GM12873 (cell line): ENCODE results near the gene SCFD2.
A peak's percentile ranks its signal among the peaks of the same experiment; 100 is the strongest.

ENCODE experiments used
- TF ChIP-seq, protein P1 (sequence below): IDR thresholded peaks from 2 replicates; pipeline ENCODE4 v1.5.1; 2012; ENCODE audit warnings: low read depth, mild to moderate bottlenecking, moderate library complexity, low read length, control low read depth; ENCODE audit not compliant: insufficient read depth; ENCODE audit errors: missing control alignments

Gene SCFD2

DNA sequence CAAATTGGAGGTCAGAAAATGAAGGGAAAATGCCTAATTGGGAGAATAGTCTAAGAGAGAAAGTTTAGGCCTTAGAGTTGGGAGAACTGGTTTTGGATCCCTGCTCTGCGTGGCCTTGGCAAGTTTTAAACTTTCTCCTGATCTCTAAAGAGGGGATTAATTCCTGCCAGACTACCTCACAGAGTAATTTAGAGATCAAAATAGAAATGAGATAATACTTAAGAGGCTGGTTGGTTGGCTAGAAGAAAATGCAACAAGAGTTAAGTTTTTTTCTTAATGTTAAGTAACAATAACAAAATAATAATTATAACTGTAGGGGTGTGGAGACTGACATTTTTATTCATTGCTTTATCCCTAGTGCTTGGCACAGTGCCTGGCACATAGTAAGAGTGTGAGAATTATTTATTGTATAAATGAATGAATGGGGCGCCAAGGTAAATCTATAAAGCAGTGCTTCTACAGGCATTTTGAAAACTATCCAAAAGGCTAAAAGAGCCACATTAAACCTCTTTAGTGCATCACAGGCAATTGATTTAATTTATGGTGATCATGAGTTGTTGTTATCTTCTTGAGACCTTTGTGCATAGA, 343.3 kb downstream of the SCFD2 start:
- TF ChIP-seq, protein P1, sequence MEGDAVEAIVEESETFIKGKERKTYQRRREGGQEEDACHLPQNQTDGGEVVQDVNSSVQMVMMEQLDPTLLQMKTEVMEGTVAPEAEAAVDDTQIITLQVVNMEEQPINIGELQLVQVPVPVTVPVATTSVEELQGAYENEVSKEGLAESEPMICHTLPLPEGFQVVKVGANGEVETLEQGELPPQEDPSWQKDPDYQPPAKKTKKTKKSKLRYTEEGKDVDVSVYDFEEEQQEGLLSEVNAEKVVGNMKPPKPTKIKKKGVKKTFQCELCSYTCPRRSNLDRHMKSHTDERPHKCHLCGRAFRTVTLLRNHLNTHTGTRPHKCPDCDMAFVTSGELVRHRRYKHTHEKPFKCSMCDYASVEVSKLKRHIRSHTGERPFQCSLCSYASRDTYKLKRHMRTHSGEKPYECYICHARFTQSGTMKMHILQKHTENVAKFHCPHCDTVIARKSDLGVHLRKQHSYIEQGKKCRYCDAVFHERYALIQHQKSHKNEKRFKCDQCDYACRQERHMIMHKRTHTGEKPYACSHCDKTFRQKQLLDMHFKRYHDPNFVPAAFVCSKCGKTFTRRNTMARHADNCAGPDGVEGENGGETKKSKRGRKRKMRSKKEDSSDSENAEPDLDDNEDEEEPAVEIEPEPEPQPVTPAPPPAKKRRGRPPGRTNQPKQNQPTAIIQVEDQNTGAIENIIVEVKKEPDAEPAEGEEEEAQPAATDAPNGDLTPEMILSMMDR, result no peak

DNA sequence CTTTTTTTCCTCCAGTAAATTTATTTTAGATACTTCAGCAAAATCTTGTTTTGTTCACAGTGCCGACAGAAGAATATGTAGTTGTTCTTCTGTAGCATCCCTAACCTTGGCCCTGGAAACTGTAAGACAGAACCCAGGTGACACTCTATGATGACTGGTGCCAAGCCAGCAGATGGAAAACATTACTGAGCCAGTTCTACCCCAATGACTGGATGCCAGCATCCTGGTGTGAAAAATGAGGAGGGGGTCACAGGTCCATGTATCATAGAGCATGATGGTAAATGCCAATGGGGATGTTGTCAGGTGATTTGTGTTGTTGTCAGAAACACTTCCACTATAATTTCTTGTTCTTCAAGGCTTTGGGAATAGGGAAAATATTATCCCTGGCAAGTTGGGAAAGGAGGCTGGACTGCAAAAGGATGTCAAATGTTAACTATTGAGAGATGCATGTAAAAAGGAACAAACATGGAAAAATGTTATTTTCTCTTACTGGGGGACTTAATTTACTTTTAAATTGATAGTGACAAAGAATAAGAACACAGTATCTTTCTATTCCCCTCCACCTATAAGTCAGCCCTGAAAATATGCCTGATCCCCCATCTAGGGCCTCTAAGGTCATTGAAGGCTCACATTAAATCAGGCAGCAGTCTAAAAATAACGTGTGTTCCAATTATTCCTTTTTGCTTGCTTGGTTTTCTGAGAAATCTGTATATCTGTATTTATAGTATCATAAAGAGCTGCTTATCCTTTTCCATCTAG, 343.9 kb downstream of the SCFD2 start:
- TF ChIP-seq, protein P1, result no peak

DNA sequence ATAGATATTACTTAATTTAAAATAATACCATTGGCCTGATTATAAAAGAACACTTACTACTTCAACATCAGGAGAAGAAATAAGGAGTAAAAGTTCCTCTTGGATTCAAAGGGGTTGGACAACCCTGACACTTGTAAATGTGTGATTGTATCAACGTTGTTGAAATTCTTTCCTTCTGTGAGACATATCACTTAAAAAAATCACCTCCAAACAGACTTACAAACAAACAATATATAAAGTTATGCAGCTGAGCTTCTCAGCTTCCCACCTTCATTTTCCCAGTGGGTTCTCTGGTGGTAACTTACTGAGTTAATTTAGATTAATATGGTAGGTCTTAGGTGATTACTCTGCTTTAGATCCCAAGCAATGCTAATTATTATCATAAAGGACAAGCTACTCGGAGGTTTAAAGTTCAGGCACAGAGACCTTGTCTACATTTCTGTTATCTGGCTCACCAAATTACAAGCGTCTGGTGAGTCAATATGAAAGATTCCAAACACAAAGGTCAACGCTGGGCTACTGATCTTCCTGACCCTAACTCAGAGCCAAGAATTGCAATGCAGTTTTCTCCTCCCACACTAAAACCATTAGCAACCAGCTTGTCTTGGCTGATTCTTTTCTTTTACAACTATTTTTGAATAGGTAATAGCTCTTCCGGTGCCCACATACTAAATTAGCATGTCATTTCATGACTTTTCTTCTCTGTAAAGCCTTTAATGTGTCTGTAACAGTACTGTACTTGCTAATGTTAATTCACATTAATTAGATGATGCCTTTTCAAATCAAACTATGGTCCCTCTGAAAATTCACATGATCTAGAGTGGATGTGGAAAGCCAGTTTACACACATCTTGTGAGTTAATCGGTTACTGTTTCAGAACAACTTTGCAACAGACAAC, 346.1 kb downstream of the SCFD2 start:
- TF ChIP-seq, protein P1, result no peak

DNA sequence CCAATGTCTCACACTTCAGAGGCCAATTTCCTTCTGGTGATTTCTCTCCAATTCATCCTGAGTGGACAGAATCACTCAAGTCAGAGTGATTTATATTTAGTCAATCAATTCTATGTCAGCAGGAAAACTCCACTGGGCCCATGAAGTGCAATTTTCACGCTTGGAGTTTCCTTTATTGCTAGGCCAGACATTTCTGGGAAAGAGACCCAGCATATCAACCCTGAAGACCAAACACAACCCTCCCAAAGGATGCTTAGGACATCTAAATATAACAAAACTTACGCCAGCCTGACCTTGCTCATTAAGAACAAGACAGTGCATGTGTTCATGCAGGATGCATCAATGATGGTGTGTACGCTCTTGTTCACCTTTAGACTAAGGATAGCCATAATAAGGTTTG, 347.4 kb downstream of the SCFD2 start:
- TF ChIP-seq, protein P1, result no peak

DNA sequence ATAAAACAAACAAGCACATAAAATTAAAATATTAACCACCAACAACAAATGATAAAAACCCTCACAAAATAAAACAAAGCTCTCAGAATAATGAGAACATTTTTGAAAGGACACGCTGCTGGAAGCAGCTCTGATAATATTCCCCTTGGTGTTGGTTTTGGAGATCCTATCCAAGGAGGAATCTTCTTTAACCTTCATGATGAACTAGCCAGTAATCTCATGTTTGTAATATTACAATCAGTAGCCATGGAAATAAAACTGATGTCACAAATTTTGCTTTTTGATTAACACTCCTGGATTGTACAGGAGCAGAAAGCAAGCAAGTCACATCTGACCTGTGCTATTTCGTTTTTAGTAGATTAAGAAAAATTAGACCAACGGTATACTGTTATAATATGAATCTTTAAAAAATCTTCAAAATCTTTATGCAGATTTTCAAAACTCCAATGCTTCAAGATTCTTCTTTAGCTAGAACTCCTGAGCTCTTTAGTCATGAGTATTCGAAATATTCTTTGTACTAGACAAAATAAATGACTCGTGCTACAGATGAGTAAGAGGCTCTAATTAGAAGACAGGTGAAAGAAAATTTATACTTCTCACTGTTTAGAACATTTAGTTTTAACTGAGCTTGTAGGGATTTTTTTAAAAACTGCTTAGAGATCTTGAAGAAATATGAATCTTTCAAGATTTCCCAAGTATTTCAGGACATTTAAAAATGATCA, 349.6 kb downstream of the SCFD2 start:
- TF ChIP-seq, protein P1, result no peak

DNA sequence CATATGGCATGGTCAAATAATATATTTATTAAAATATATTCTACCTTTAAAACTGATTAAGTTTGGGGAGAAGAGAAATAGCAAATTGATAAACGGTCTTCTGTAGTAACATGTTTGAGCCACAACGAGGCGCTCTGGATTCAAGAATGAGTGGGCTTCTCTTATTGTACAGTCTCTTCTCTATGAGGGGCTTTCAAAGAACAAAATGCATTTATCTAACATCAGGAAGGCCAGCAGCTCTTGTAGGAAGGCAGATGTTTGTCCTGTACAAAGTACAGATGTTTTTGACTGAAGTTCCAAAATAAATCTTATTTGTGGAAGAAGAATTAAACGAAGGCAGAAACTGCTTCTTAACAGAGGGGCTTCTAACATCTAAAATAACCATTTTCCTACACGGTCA, 350.2 kb downstream of the SCFD2 start:
- TF ChIP-seq, protein P1, result peak; percentile 66

DNA sequence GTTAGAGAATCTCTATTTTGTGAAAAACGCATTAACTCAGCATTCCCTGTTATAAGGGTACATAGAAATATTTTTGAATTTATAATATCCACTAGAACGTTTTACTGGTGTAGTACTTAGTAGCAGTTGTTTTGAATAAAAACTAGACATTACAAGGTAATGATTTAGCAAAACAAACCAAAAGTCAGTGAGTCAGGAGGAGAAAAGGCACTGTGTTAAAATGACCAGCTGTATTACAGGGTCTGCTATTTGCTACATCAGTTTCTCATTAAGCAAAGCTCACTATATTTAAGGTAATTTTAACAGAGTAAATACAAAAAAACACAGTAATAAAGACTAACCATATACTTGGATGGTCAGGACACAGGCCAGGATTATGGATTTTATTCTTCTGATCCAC, 351.0 kb downstream of the SCFD2 start:
- TF ChIP-seq, protein P1, result no peak
